ENCODE results near the gene CAPN13.

The CAPN13 gene, protein sequence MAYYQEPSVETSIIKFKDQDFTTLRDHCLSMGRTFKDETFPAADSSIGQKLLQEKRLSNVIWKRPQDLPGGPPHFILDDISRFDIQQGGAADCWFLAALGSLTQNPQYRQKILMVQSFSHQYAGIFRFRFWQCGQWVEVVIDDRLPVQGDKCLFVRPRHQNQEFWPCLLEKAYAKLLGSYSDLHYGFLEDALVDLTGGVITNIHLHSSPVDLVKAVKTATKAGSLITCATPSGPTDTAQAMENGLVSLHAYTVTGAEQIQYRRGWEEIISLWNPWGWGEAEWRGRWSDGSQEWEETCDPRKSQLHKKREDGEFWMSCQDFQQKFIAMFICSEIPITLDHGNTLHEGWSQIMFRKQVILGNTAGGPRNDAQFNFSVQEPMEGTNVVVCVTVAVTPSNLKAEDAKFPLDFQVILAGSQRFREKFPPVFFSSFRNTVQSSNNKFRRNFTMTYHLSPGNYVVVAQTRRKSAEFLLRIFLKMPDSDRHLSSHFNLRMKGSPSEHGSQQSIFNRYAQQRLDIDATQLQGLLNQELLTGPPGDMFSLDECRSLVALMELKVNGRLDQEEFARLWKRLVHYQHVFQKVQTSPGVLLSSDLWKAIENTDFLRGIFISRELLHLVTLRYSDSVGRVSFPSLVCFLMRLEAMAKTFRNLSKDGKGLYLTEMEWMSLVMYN

DNA sequence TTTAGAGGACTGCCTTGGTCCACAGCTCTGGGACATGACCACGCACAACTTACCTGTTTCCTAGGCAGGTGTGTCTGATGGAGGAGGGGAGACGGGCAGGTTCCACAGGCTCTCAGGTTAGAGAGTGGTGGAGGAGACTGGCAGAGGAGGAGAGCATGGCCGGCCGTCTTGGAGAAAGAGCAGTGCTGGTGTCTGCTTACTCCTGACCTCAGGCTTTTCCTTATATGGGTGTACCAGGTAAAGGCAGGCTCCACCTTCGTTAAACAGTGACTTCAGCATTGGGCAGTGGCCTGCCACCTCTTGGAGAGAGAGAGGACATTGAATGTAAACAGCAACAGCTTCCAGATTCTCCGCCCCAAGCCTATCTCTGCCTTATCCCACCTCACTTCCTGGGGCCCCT lies at the start of gene CAPN13:
TSS of gene CAPN13 (minus strand) at position 198 of the 400 bp plus-strand sequence. CDS start 20,121 bp downstream, outside the sequence.
- no peak for DNase-seq (ENCODE audit: low read depth in 2 of 2)

DNA sequence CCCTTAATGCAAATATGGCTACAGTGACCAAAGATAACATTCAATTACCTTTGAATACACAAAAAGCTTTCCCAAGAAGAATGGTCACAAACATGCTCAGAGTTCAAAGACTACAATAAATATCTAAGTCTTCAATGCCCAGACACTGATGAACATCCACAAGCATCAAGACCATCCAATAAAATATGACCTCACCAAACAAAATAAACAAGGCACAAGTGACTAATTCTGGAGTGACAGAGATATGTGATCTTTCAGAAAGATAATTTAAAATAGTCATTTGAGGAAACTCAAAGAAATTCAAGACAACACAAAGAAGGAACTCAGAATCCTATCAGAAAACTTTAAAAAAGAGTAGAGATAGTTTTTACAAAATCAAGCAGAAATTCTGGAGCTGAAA lies 40.6 kb upstream of the CAPN13 start:
- no peak for DNase-seq (ENCODE audit: low read depth in 2 of 2)

DNA sequence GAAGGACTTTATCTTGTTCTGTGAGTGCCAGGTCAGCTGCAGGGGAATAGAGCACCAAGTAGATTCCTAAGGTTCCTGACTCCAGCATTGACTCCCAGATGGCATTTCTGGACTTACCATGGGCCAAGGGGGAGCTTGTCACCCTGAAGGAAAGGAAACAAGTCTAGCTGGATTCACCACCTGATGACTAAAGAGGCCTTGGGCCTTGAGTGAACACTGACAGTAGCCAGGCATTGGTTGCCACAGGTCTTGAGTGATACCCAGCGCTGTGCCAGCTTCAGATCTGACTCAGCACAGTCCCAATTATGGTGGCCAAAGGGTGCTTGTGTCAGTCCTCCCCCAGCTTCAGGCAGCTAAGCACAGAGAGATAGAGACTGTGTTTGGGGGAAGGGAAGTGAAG lies 40.1 kb upstream of the CAPN13 start:
- DNase-seq (ENCODE audit: low read depth in 2 of 2), result no peak

DNA sequence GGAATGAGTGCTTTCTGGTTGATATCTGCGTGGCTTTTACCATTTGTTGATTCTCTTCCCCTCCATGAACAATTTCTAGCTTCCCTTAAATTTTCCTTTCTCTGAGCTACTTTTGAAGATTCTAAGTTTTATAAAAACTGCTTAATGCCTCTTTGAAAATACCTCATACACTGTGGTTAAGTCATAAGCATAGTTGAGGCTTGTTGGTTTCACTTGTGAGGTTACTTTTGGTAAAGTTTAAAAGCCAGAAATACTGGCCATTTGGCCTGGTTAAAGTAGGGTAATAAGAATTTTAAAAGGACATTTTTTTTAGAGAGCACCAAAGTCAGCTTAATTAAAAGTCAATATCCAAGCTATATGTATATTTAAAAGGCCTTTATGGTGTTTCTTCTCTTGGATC lies 21.3 kb upstream of the CAPN13 start:
- no peak for DNase-seq (ENCODE audit: low read depth in 2 of 2)

DNA sequence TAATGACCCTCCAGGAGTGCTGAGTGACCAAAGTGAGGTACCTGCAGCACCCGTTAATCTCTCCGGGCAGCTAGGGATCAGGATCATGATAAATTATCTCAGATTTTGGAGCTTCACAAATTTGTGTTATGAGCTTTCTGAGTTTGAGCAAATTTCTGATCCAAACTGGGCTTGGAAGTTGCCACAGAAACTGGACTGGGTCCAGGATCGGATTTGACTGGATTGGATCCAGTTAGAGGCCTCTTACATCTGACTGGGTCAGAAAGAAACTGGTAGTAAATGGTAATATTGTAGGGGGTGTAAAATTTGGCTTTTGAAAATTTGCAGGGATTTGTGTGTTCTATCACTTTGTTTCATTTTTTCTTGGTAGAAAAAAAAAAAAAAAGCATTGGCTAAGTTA lies 19.7 kb upstream of the CAPN13 start:
- no peak for DNase-seq (ENCODE audit: low read depth in 2 of 2)

DNA sequence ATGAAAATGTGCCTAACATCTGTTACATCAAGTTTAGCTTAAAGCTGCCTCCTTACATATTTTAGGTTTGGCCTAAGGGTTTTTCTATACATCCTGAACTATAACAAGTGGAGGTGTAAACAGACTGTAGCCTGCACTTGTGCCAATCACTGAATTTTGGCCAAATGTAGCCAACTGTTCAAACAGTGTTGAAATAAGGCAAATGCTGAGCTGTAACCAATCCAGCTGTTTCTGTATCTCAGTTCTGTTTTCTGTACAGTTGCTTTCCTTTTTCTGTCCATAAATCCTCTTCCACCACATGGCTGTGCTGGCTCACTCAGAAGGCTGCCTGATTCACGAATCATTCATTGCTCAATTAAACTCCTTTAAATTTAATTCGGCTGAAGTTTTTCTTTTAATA lies 19.2 kb upstream of the CAPN13 start:
- DNase-seq (ENCODE audit: low read depth in 2 of 2), result no peak

DNA sequence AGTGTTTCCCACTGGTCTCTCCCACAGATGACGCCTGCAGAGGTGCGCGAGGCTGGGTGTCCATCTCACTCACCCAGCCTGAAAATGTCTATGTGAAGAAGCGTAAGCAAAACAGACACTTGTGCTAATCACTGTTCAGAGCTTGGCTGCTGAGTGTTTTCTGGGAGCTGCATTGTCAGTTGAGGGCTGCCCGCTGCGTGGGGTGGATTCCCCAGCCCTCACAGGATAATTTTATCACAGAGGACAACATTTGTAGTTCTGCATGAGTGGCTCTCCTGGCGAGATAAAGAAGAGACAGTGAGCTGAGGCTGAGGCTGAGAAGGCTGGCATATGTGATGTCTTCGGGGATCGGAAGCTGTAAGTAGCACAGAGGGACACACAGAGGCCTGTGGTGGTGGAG lies 16.2 kb upstream of the CAPN13 start:
- DNase-seq (ENCODE audit: low read depth in 2 of 2), result no peak

DNA sequence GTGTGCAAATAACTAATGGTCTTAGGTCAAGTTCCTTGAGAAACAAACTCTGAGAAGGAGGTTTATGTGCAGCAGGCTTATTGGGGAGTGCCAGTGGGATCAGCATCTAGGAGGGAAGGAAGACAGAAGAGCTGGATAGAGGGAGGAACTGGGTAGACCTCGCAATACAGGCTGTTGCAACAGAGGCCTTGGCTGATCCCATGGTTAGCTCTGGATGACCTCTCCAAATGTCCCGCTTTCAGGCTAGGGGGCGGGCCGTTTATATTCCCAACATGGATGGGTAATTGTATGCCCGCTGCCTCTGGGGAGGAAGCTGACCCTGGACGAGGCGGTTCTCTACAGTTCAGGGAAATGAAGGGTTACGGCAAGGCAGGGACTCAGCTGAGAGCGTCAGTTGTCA lies 14.7 kb upstream of the CAPN13 start:
- DNase-seq (ENCODE audit: low read depth in 2 of 2), result no peak

DNA sequence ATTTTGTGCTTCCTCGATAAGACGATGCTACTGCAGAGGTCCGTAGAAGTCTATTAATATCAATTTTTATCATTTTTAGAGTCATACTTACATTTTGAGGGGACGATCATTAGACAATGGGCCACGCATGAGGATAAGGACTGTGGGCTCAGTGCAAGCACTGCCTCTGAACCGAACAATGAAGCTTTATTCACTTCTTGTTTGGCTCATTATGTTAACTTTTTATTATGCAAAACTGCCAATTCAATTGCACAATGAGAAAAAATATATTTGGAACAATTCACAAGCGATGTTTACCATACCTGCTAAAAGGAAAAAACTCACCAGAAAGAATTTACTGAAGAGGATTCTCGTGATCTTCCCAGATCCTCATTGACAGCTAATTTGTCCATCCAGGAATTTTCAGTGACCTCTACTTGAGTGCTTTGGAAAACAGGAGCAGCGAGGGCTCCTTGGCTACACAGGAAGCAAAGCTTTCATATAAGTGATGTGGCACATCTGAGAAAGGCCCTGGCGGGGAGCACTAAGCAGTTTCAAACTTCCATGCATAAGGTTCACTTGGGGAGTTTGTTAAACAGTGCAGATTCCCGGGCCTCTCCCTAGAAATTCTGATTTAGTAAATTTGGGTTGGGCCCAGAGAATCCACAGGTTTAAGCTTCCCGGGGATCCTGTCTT lies 13.3 kb upstream of the CAPN13 start:
- no peak for DNase-seq (ENCODE audit: low read depth in 2 of 2)

DNA sequence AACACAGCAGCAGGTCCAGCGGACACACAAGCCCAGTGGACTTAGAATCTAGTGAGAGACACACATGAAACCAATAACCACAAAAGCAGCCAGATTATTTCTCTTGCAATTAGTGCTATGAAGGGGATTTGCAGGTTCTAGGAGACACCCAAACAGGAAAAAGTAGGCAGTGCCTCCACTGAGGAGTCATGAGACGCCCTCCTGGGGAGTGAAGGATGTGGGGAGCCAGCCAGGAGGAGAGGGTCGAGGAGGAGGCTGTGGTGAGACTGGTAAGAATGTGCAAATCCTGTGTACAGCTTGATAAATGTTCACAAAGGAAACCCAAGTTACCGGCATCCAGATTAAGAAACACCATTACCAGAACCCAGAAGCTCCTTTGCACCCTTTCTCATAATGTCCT lies 2.7 kb upstream of the CAPN13 start:
- no peak for DNase-seq (ENCODE audit: low read depth in 2 of 2)

DNA sequence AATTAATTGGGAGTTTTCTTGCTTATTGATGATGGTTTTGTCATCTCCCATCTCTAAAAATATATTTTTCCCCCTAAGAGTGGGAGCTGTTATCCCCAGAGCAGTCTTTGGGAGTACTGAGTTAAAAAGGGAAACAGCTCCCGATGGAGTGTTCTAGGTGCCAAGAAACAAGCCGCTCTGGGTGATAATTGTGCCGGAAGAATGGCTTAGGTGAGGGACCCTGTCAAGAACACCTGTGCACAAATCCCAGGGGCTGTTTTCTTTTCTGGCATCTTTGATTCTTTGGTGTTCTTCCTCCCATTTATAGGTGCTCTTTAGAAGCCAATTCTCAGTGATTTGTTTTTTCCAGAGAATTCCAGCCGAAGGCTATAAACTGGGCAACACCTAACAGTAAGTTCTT lies 1.4 kb upstream of the CAPN13 start:
- no peak for DNase-seq (ENCODE audit: low read depth in 2 of 2)

DNA sequence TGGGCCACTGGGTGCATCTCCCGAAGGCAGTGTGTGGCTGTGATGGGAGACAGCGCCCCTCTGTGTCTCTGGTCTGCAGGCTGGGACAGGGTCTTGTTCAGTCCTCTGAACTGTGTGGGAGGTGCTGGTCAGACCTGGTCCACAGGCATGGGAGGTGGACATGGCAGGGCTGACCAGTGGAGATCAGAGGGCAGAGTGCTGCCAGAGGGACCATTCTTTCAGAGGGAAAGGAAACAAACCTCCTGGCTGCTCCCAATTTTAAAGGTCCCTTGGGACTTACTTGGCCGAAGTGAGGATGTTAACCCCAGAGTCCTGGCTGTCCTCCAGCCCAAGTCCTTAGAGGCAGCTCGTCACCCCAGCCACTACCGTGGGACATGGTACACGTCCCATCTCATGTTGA lies 4.0 kb downstream of the CAPN13 start:
- no peak for DNase-seq (ENCODE audit: low read depth in 2 of 2)

DNA sequence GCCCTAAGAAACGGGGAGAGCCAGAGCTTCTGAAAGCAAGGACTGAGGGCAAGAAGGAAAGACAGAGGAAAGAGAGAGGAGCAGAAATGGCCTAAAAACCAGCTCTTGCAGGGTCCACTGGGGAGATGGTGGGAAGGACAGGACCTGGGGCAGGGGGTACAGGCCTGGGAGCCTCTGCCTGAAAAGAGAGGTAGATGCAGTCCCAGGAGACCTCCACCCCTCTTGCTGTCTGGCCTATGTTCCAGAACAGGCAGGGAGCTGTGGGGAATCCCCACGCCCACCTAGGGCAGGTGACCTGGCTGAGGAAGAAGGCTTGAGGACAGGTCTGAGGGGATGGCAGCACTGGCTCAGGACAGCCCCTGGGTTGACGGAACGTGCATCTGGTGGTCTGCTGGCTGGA lies 4.6 kb downstream of the CAPN13 start:
- DNase-seq (ENCODE audit: low read depth in 2 of 2), result no peak

DNA sequence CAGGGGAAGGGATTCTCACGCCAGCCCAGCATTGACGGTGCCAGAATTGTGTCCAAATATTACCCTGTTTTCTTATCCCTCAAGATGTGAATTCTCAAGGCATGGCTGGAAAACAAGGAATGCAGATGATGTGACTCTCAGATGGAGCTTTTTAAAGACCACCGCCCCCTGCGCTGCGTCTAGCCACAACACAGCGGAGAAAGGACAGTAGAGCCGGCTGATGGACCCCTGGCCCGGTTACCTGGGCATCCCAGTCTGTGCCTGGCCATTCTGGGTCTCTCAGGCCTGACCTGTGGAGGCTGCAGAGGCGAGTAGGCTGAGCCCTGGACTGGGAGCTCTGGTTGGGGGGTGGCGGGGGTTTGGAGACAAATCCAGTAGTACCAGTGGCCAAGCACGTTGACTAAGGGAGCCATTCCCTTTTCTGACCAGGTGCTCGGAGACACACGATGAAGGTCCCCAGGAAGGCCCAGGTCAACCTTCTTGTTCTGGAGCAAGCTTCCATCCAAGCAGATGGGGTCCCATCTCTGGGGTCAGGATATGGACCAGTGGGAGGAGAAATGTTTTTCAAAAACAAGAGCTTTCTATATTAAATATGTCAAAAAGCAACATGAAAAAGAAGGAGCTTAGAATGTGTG lies 5.3 kb downstream of the CAPN13 start:
- no peak for DNase-seq (ENCODE audit: low read depth in 2 of 2)

DNA sequence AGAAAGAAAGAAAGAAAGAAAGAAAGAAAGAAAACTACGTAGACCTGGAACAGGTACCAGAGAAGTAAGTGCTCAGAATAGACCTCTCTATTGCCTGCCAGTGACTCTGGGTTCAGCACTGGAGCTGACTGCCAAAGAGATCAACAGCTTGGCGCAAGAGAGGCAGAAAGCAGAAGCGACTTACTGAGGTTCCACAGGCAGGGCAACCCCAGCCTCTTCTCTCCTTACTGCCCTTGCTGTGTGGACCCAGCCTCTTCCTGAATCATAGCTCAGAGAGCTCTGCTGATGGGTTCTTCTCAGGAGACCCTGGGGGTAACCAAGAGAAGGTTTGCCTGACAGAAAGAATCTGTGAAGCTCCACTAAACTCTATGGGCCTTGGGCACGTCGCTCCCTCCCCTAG lies 7.1 kb downstream of the CAPN13 start:
- no peak for DNase-seq (ENCODE audit: low read depth in 2 of 2)

DNA sequence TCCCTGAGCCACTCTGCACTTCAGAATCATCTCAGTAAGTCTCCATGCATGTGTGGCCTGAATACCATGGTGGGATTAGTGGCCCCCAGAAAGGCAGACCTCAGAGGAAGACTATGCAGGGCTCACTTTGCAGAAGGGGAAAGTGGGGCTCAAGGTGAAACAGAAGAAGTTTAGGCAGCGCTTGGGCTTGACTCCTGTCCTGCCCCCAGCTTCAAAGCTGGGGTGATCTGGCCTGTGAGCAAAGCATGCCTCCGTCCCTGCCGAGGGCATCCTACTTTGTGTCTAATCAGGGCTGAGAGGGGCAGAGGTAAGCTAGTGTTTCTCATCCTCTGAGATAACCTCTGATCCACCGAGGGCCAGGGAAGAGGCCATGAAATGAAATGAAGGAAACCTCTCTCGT lies 7.9 kb downstream of the CAPN13 start:
- no peak for DNase-seq (ENCODE audit: low read depth in 2 of 2)

DNA sequence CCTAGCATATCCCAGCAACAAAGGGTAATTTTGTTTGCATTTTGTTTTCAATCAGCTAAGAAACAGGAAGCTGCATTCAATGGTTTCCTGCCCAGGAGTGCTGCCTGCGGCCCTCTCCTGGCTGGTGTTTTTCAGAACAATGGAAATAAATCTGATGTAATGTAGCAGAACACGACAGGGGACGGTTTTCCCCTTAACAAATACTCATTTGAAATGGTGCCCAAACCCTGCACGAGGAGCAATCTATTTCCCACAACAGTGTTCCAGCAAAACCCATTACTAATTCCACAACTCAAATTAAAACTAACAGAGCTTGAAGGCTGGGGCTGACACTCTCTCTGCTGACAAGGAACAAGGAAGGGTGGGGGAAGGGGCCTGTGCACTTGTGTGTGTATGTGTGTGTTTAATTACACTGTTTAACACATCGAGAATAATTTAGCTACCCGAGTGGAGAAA lies 8.7 kb downstream of the CAPN13 start:
- DNase-seq (ENCODE audit: low read depth in 2 of 2), result no peak

DNA sequence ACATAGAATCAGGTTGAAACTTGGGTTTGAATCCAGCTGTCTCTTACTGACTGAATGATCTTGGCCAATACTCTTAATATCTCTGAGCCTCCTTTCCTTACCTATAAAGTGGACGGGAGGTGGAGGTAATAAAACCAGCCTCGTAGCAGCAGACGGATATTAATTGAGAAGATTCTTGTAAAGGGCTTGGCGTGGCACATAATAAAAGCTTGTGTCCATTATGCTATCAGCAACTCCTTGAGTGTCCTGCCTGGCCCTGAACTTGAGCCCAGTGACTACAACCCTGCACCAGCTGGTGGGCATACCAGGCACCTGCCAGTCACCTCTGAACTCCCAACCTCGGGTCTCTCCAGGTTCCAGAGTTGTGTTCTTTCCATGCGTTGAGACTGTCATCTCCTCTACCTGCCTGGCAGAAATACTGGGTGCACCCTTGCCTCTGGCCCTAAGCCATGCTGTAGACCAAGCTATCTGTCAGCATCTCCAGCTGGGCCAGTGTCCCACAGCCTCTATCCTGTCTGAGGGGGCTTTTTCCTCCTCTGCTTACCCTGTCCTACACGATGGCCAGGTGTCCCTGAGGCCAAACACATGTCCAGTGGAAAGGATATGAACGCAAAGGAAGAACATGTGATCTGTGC lies 9.7 kb downstream of the CAPN13 start:
- DNase-seq (ENCODE audit: low read depth in 2 of 2), result no peak

DNA sequence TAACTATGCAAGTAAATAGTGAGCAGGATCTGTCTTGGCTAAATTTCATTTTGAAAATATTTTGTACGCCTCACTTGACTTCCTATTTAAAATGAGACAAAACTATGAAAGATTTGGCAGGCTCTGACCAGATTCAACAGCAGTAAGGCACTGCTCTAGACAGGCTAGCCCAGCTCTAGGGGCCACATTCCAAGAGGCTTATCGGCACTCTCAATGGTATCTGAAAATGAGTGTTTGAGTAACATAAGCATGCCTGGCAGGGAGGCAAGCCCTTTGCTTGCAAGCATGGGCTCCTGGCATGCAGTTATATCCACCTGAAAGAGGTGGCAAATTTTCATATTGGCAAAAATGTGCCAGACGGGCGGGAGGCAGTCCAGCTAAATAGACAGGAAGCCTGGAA lies 10.5 kb downstream of the CAPN13 start:
- DNase-seq (ENCODE audit: low read depth in 2 of 2), result no peak

DNA sequence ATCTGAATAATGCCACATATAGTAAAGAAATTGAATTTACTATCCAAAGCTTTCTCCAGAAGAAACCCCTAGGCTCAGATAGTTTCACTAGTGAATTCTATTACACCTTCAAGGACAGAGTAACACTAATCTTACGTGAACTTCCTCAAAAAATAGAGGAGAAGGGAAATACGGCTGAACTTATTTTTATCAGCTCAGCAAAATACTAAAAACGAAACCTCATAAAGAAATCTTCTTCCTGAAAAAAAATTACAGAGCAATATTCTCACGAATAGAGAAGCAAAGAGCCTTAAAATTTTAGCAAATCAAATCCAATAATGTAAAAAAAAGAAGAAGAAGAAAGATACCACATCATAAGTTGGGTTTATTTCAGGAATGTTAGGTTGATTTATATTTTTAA lies 14.7 kb downstream of the CAPN13 start:
- no peak for DNase-seq (ENCODE audit: low read depth in 2 of 2)

DNA sequence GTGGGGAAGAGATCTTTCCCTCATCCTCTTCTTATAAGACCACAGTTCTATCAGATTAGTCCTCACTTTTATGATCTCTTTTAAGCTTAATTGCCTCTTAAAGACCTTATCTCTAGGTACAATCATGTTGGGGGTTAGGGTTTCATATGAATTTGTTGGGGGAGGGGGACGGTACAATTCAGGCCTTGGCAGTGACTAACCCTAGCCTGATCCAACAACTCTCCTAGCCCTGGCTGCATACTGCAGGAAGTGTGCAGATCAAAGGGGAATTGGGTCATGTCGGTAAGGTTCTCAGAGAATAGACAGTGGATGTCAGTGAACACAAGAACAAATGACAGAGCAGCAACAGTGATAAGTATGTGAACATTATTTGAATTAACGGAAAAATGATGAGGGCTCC lies 16.4 kb downstream of the CAPN13 start:
- no peak for DNase-seq (ENCODE audit: low read depth in 2 of 2)

DNA sequence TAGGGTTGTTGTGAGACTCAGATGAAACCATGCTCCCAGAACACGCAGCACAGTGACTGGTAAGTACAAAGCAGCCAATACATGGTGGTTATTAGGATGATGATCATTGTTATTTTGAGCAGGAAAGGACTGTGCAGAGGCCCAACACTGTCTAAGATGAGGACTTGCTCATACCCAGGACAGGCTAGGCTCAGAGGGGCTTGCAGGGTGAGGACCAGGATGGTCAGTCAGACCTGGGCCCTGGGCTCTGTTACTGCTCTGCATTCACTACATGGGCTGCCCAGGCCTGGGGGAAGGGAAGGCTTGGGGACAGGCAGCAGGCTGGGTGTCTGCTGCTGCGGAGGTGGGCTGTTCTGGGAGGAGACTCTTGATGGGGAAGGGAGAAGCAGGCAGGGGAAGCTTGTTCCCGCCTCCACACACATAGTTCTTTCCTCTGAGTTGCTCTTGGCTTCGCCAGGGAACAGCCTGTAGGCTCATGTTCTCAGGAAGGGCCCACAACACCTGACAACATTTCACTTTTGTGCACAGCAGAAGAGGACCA lies 17.5 kb downstream of the CAPN13 start:
- no peak for DNase-seq (ENCODE audit: low read depth in 2 of 2)
